HL-60 (cell line): Measurements from ENCODE around the gene CITED2.

ENCODE experiments used
- DNase-seq, 2 experiments: peaks; one replicate each; pipeline ENCODE4 v3.0.0-alpha.2; 2010 to 2020; ENCODE audit warnings: low read depth in 1 of 2, low spot score in 1 of 2
- H3K27ac ChIP-seq: fragments of 250-450 bp; sonication (Bioruptor Pico); replicated peaks from 2 replicates; pipeline ENCODE4 v1.5.1; 2020; ENCODE audit warnings: mild to moderate bottlenecking, moderate library complexity
- H3K27me3 ChIP-seq: fragments of 250-450 bp; sonication (Bioruptor Pico); 2 replicates; pipeline ENCODE4 v1.5.1; 2021; ENCODE audit warnings: mild to moderate bottlenecking, moderate library complexity; ENCODE audit not compliant: insufficient read depth, poor library complexity, severe bottlenecking
- H3K4me3 ChIP-seq: replicated peaks from 2 replicates; pipeline ENCODE4 v1.5.1; 2011; ENCODE audit warnings: mild to moderate bottlenecking, control low read depth, low read length; ENCODE audit not compliant: insufficient read depth
- GABPA ChIP-seq: IDR thresholded peaks from 2 replicates; pipeline ENCODE4 v1.6.1; 2012; ENCODE audit warnings: low read depth
- POLR2AphosphoS5 ChIP-seq: IDR thresholded peaks from 2 replicates; pipeline ENCODE4 v1.6.1; 2012; ENCODE audit warnings: low read depth
- SPI1 ChIP-seq: IDR thresholded peaks from 2 replicates; pipeline ENCODE4 v1.6.1; 2012; ENCODE audit warnings: low read depth, mild to moderate bottlenecking, borderline replicate concordance
- TF ChIP-seq, protein P1 (sequence below): IDR thresholded peaks from one replicate; pipeline ENCODE4 v1.5.1; 2011; ENCODE audit warnings: low read length, control low read depth, inconsistent platforms; ENCODE audit not compliant: insufficient read depth
- TF ChIP-seq, protein P2 (sequence below): IDR thresholded peaks from 2 replicates; pipeline ENCODE4 v1.6.1; 2012; ENCODE audit warnings: low read depth; ENCODE audit not compliant: insufficient replicate concordance

Gene CITED2

DNA sequence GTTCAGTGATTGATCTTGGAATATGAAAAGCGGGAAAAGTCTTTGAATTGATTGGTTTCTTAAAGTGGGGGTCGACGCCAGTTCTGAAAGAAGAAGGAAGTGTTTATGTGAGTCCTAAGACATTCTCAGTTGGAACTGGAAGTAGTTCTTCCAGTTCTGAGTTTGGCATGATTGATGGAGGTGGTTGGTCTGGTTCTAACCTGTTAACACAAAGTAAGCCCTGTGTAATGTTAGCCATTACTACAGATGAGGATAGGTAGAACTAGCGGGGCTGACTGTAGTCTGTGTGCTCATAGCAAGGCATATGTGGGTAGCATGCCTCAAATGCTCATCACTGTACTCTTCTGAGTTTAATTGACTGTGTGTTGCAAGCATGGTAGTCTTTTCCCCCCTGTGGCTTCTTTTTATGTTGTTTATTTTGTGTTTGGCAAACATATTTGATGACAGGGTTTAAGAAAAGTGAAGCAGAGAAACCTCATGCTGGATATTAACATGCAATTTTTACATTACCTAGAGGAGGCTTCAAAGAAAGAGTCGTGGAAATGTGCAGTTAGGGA is 24.9 kb downstream of the CITED2 start:
- Histone ChIP-seq H3K27me3 (no peaks in the 10 kb centered on the region), H3K4me3 (no peak overlapping the region), H3K27ac (no peak overlapping the region)
- DNase-seq: no peak
- TF ChIP-seq, protein P1, sequence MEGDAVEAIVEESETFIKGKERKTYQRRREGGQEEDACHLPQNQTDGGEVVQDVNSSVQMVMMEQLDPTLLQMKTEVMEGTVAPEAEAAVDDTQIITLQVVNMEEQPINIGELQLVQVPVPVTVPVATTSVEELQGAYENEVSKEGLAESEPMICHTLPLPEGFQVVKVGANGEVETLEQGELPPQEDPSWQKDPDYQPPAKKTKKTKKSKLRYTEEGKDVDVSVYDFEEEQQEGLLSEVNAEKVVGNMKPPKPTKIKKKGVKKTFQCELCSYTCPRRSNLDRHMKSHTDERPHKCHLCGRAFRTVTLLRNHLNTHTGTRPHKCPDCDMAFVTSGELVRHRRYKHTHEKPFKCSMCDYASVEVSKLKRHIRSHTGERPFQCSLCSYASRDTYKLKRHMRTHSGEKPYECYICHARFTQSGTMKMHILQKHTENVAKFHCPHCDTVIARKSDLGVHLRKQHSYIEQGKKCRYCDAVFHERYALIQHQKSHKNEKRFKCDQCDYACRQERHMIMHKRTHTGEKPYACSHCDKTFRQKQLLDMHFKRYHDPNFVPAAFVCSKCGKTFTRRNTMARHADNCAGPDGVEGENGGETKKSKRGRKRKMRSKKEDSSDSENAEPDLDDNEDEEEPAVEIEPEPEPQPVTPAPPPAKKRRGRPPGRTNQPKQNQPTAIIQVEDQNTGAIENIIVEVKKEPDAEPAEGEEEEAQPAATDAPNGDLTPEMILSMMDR: no peak
- TF ChIP-seq, protein P2, sequence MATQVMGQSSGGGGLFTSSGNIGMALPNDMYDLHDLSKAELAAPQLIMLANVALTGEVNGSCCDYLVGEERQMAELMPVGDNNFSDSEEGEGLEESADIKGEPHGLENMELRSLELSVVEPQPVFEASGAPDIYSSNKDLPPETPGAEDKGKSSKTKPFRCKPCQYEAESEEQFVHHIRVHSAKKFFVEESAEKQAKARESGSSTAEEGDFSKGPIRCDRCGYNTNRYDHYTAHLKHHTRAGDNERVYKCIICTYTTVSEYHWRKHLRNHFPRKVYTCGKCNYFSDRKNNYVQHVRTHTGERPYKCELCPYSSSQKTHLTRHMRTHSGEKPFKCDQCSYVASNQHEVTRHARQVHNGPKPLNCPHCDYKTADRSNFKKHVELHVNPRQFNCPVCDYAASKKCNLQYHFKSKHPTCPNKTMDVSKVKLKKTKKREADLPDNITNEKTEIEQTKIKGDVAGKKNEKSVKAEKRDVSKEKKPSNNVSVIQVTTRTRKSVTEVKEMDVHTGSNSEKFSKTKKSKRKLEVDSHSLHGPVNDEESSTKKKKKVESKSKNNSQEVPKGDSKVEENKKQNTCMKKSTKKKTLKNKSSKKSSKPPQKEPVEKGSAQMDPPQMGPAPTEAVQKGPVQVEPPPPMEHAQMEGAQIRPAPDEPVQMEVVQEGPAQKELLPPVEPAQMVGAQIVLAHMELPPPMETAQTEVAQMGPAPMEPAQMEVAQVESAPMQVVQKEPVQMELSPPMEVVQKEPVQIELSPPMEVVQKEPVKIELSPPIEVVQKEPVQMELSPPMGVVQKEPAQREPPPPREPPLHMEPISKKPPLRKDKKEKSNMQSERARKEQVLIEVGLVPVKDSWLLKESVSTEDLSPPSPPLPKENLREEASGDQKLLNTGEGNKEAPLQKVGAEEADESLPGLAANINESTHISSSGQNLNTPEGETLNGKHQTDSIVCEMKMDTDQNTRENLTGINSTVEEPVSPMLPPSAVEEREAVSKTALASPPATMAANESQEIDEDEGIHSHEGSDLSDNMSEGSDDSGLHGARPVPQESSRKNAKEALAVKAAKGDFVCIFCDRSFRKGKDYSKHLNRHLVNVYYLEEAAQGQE: no peak
- TF ChIP-seq SPI1 (no peak), POLR2AphosphoS5 (no peak), GABPA (no peak)

DNA sequence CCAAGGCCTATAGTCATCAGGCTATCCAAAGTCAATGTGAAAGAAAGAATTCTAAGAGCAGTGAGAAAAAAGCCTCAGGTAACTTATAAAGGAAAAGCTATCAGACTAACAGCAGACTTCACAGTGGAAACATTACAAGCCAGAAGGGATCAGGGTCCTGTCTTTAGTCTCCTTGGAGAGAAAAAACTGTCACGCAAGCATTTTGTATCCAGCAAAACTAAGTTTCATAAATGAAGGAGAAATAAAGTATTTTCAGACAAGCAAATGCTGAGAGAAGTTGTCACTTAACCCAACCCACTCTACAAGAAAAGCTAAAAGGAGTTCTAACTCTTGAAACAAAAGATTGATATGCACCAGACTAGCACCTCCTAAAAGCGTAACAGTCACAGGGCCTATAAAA is 28.1 kb downstream of the CITED2 start:
- TF ChIP-seq, protein P1: no peak
- Histone ChIP-seq H3K27me3 (no peaks in the 10 kb centered on the region), H3K4me3 (no peak overlapping the region), H3K27ac (peak overlapping the region; percentile 18; the same call in 1 of the 2 replicates)
- no peak for DNase-seq

DNA sequence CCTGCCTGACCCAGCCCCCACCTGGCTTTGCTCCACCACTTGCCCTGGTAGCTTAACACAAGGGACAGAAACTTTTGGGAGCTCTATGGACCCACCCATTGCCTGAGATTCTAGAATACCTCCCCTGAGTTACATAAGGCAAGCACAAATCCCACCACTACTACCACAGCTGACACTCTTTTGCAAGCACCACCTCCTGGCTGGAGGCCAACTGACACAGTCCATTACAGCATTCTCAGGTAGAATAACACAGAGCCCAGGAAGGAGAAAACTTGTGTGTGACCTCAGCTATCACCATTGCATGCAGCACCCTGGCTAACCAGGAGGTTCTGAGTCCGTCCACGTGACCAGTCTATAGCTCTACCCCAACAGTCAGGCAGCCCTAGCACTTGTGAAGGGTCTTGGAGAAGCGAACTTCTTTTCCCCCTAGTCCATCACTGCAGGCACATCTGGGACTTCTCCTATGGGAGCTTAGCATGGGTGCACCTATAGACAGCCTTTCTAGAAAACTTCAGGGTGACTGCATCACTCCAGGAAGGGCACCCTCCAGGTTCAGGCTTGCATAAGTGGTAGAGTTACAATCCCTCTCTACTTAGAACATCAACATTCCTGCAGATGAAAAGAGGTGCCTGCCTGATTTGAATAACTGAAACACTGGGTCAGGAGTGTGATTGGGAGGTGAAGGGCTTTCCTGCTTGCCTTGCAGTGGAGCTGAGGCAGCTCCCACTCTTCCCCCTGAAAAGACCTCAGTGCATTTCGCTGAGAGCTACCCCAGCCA is 30.1 kb downstream of the CITED2 start:
- H3K27ac ChIP-seq: no peak overlapping the region
- no peak overlapping the region for H3K4me3 ChIP-seq
- H3K27me3 ChIP-seq: no peaks in the 10 kb centered on the region
- TF ChIP-seq, protein P1: no peak
- TF ChIP-seq GABPA (no peak), SPI1 (no peak), POLR2AphosphoS5 (no peak)
- TF ChIP-seq, protein P2: no peak
- no peak for DNase-seq
